Type B pancreatic cell (in vitro differentiated cells): ENCODE measurements around the gene MMS19. TPM values are rescaled to one million over a fixed set of nuclear protein-coding genes. Genes with fewer than 3 reads are reported as not detected.
"Not testable (repeated sequence)": the region's sequence is repeated elsewhere in the genome, so short reads cannot be mapped to it uniquely, and the experiment has no call there.

ENCODE experiments used
- DNase-seq: peaks from one replicate; pipeline ENCODE4 v3.0.0; 2021; ENCODE audit warnings: mixed read lengths; ENCODE audit not compliant: unreplicated experiment; ENCODE audit errors: extremely low spot score
- H3K27ac Mint-ChIP-seq: 2 replicates; pipeline ENCODE4 v1.8.0; 2021; ENCODE audit warnings: mild to moderate bottlenecking, mixed read lengths
- H3K27me3 Mint-ChIP-seq: 2 replicates; pipeline ENCODE4 v1.8.0; 2021; ENCODE audit warnings: mixed read lengths
- H3K36me3 Mint-ChIP-seq: 2 replicates; pipeline ENCODE4 v1.8.0; 2021; ENCODE audit warnings: mixed read lengths
- H3K4me1 Mint-ChIP-seq: one replicate; pipeline ENCODE4 v1.8.0; 2021; ENCODE audit warnings: mixed read lengths; ENCODE audit not compliant: unreplicated experiment
- H3K4me3 Mint-ChIP-seq: 2 replicates; pipeline ENCODE4 v1.8.0; 2021; ENCODE audit warnings: mild to moderate bottlenecking, mixed read lengths
- H3K9me3 Mint-ChIP-seq: 2 replicates; pipeline ENCODE4 v1.8.0; 2021; ENCODE audit warnings: mixed read lengths
- total RNA-seq: library from RNA; stranded (reverse); gene quantifications from 2 replicates; pipeline ENCODE4 v1.2.1, GENCODE V29; 2021; ENCODE audit warnings: low replicate concordance
- TF ChIP-seq, protein P1 (sequence below): fragments of 200-600 bp; sonication (generic); conservative IDR thresholded peaks from 2 replicates; pipeline ENCODE4 v1.5.0; 2021; ENCODE audit warnings: antibody characterized with exemption, mild to moderate bottlenecking

MMS19 gene
- total RNA-seq, 1 donor from 2014 or later = 85.9 TPM

- no peak for DNase-seq
- H3K27ac Mint-ChIP-seq = no peak overlapping the region
- peaks cover 7% of the 10 kb centered on the region for H3K4me1 Mint-ChIP-seq
- no peaks in the 10 kb centered on the region for H3K27me3 Mint-ChIP-seq
- H3K9me3 Mint-ChIP-seq = peaks cover 4% of the 10 kb centered on the region
- TF ChIP-seq, protein P1, sequence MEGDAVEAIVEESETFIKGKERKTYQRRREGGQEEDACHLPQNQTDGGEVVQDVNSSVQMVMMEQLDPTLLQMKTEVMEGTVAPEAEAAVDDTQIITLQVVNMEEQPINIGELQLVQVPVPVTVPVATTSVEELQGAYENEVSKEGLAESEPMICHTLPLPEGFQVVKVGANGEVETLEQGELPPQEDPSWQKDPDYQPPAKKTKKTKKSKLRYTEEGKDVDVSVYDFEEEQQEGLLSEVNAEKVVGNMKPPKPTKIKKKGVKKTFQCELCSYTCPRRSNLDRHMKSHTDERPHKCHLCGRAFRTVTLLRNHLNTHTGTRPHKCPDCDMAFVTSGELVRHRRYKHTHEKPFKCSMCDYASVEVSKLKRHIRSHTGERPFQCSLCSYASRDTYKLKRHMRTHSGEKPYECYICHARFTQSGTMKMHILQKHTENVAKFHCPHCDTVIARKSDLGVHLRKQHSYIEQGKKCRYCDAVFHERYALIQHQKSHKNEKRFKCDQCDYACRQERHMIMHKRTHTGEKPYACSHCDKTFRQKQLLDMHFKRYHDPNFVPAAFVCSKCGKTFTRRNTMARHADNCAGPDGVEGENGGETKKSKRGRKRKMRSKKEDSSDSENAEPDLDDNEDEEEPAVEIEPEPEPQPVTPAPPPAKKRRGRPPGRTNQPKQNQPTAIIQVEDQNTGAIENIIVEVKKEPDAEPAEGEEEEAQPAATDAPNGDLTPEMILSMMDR = no peak
- peaks cover 5% of the 10 kb centered on the region for H3K36me3 Mint-ChIP-seq
- no peak overlapping the region for H3K4me3 Mint-ChIP-seq
These were observed 31.7 kb upstream of the MMS19 start for GRCh38 chr10:97529685-97530465.

GRCh38 chr10:97528876-97529275, 30.7 kb upstream of the MMS19 start:
- H3K9me3 Mint-ChIP-seq, H3K4me1 Mint-ChIP-seq, H3K36me3 Mint-ChIP-seq, H3K4me3 Mint-ChIP-seq, H3K27me3 Mint-ChIP-seq, DNase-seq, H3K27ac Mint-ChIP-seq: not testable (repeated sequence)

DNA sequence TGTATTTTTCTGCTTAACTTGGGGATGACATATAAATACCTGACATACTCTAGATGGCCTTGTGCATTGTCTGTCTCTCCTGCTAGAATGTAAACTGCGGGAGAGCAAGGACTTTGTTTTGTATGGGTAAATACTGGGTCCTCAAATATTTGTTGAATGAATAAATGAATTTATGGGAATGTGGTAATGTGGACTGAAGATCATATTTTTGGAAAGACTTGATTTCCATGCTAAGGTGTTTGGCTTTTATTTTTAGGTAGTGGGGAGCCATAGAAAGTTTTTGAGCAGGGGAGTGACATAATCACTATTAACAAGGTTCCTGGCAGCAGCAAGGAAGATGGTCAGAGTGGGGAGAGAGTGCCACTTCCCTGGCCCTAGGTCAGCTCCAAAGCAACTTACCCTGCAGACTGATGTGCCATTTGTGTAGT, 27.5 kb upstream of the MMS19 start:
- Mint-ChIP-seq H3K4me3 (no peak overlapping the region), H3K4me1 (peaks cover 13% of the 10 kb centered on the region), H3K27me3 (peaks cover 3% of the 10 kb centered on the region), H3K9me3 (peaks cover 4% of the 10 kb centered on the region), H3K27ac (no peak overlapping the region), H3K36me3 (peaks cover 5% of the 10 kb centered on the region)
- TF ChIP-seq, protein P1 = no peak
- no peak for DNase-seq

DNA sequence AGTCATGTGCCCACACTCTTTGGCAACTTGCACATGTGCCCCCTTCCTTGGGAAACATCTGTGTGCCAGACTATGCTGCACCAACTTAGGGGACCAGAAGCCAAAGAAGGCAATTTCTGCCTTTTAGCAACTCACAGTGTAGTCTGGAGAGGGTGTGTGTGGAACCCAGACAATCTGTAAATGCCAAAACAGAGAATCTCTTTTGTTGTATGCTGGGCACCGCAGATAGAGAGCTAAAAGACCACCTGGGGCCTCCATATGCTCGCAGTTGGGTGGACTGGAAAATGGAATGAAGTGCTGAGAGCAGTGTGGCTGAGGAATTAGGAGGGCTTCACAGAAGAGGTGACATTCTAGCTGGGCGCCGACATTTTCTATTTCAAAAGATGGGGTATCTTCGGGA, 26.9 kb upstream of the MMS19 start:
- H3K9me3 Mint-ChIP-seq = peaks cover 4% of the 10 kb centered on the region
- no peak overlapping the region for H3K27ac Mint-ChIP-seq
- H3K27me3 Mint-ChIP-seq = peaks cover 3% of the 10 kb centered on the region
- peaks cover 5% of the 10 kb centered on the region for H3K36me3 Mint-ChIP-seq
- no peak for DNase-seq
- TF ChIP-seq, protein P1 = no peak
- H3K4me1 Mint-ChIP-seq = peaks cover 13% of the 10 kb centered on the region
- H3K4me3 Mint-ChIP-seq = no peak overlapping the region

- no peak for DNase-seq
- Mint-ChIP-seq H3K4me1 (peaks cover 25% of the 10 kb centered on the region), H3K9me3 (no peaks in the 10 kb centered on the region), H3K27me3 (peaks cover 3% of the 10 kb centered on the region), H3K36me3 (no peaks in the 10 kb centered on the region), H3K4me3 (peak overlapping the region; percentile 11), H3K27ac (peak overlapping the region; percentile 94)
- TF ChIP-seq, protein P1 = no peak
These were observed 24.7 kb upstream of the MMS19 start for GRCh38 chr10:97522937-97523336.

DNA sequence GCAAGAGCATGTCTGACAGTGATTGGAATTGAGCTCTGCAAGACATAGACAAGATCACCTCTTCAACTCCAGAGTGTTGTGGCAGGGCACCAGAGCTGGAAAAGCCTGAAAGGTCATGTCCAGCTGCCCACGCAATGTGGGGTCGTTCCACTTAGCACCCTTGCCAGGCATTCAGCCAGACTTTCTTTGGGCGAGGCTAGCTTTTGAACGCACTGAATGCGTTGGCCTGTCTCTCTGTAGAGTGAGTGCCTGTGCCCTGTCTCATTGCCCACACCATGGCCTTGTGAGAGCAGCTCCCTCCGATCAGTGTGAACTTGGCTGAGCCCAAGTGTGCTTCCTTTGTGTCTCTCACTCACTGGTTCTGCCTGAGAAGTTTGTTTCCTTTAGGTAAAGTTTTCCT, 23.8 kb upstream of the MMS19 start:
- Mint-ChIP-seq H3K9me3 (no peaks in the 10 kb centered on the region), H3K4me3 (peak overlapping the region; percentile 58), H3K4me1 (peaks cover 25% of the 10 kb centered on the region), H3K27me3 (peaks cover 3% of the 10 kb centered on the region), H3K36me3 (no peaks in the 10 kb centered on the region), H3K27ac (peak overlapping the region; percentile 94)
- TF ChIP-seq, protein P1 = no peak
- DNase-seq = no peak
